Measurements from ENCODE around the gene NPAS3.

GRCh38 chr14:33364466-33364865 is 425.8 kb downstream of the NPAS3 start:
- TF ChIP-seq EZH2 (IDR thresholded peaks at IDR 0.05; ENCODE audit: borderline replicate concordance, low read depth, low read length, severe bottlenecking): no peak
- TF ChIP-seq CTCF (IDR thresholded peaks at IDR 0.05; ENCODE audit: borderline replicate concordance, extremely low read depth, low read length, poor library complexity, severe bottlenecking): no peak

All from DND-41 (cell line).